Liver (tissue), 3 donors: ENCODE results near the gene B4GALT3.

Experiments
- EGR1 ChIP-seq, 2 donors: IDR thresholded peaks; 2 replicates each; pipeline ENCODE4 v1.6.1; 2016 to 2018; ENCODE audit warnings: antibody characterized with exemption in 2 of 2, low read depth in 2 of 2
- FOXA1 ChIP-seq: IDR thresholded peaks from 2 replicates; pipeline ENCODE4 v1.6.1; 2016; ENCODE audit warnings: antibody characterized with exemption
- RAD21 ChIP-seq, 2 donors: IDR thresholded peaks; 2 replicates each; pipeline ENCODE4 v1.6.1; 2016; ENCODE audit warnings: antibody characterized with exemption in 2 of 2, mild to moderate bottlenecking in 2 of 2
- SP1 ChIP-seq: IDR thresholded peaks from 2 replicates; pipeline ENCODE4 v1.6.1; 2018; ENCODE audit warnings: antibody characterized with exemption, mild to moderate bottlenecking
- TAF1 ChIP-seq: conservative IDR thresholded peaks from 2 replicates; pipeline ENCODE4 v1.6.1; 2016; ENCODE audit warnings: antibody characterized with exemption, mild to moderate bottlenecking
- YY1 ChIP-seq: IDR thresholded peaks from 2 replicates; pipeline ENCODE4 v1.6.1; 2016; ENCODE audit warnings: antibody characterized with exemption, mild to moderate bottlenecking
- TF ChIP-seq, protein P1 (sequence below): fragments of 150-350 bp; IDR thresholded peaks from 2 replicates; pipeline ENCODE4 v1.5.1; 2017; ENCODE audit warnings: improper control_type of control experiment, low read depth, low read length; ENCODE audit not compliant: missing input control
- TF ChIP-seq, protein P2 (sequence below): IDR thresholded peaks from 2 replicates; pipeline ENCODE4 v1.6.1; 2016; ENCODE audit warnings: antibody characterized with exemption
- TF ChIP-seq, protein P3 (sequence below): IDR thresholded peaks from 2 replicates; pipeline ENCODE4 v1.6.1; 2016; ENCODE audit warnings: antibody characterized with exemption
- TF ChIP-seq, protein P4 (sequence below): IDR thresholded peaks from 2 replicates; pipeline ENCODE4 v1.6.1; 2016; ENCODE audit warnings: antibody characterized with exemption, mild to moderate bottlenecking
- donor health status: healthy.
- donor health status: healthy.

DNA sequence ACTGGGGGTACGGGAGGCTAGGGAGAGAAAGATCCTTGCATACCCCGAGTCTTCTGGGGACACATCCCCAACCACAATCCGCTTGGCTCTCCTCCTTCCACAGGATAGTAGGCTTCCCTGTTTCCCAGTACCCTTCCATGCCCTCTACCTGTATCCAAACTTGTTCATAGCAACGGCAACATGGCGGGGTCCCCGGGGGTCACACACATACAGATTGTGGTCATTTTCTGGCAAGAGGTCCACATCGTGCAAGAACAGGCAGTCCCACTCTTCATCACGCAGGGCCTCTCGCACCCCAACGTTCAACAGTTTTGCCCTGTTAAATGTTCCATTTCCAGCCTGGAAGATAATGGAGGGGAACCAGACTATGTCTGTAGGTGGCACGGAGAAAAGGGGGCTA, 3.6 kb downstream of the B4GALT3 start:
- TF ChIP-seq, protein P1, sequence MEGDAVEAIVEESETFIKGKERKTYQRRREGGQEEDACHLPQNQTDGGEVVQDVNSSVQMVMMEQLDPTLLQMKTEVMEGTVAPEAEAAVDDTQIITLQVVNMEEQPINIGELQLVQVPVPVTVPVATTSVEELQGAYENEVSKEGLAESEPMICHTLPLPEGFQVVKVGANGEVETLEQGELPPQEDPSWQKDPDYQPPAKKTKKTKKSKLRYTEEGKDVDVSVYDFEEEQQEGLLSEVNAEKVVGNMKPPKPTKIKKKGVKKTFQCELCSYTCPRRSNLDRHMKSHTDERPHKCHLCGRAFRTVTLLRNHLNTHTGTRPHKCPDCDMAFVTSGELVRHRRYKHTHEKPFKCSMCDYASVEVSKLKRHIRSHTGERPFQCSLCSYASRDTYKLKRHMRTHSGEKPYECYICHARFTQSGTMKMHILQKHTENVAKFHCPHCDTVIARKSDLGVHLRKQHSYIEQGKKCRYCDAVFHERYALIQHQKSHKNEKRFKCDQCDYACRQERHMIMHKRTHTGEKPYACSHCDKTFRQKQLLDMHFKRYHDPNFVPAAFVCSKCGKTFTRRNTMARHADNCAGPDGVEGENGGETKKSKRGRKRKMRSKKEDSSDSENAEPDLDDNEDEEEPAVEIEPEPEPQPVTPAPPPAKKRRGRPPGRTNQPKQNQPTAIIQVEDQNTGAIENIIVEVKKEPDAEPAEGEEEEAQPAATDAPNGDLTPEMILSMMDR: no peak
- TF ChIP-seq TAF1 (no peak), FOXA1 (no peak), SP1 (no peak), YY1 (no peak), EGR1 (IDR thresholded peaks at IDR 0.05; ENCODE audit: low read depth in 2 of 2) (no peak), RAD21 (IDR thresholded peaks at IDR 0.05) (no peak)
- TF ChIP-seq, protein P2, sequence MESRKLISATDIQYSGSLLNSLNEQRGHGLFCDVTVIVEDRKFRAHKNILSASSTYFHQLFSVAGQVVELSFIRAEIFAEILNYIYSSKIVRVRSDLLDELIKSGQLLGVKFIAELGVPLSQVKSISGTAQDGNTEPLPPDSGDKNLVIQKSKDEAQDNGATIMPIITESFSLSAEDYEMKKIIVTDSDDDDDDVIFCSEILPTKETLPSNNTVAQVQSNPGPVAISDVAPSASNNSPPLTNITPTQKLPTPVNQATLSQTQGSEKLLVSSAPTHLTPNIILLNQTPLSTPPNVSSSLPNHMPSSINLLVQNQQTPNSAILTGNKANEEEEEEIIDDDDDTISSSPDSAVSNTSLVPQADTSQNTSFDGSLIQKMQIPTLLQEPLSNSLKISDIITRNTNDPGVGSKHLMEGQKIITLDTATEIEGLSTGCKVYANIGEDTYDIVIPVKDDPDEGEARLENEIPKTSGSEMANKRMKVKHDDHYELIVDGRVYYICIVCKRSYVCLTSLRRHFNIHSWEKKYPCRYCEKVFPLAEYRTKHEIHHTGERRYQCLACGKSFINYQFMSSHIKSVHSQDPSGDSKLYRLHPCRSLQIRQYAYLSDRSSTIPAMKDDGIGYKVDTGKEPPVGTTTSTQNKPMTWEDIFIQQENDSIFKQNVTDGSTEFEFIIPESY: no peak
- TF ChIP-seq, protein P3, sequence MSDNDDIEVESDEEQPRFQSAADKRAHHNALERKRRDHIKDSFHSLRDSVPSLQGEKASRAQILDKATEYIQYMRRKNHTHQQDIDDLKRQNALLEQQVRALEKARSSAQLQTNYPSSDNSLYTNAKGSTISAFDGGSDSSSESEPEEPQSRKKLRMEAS: no peak
- TF ChIP-seq, protein P4, sequence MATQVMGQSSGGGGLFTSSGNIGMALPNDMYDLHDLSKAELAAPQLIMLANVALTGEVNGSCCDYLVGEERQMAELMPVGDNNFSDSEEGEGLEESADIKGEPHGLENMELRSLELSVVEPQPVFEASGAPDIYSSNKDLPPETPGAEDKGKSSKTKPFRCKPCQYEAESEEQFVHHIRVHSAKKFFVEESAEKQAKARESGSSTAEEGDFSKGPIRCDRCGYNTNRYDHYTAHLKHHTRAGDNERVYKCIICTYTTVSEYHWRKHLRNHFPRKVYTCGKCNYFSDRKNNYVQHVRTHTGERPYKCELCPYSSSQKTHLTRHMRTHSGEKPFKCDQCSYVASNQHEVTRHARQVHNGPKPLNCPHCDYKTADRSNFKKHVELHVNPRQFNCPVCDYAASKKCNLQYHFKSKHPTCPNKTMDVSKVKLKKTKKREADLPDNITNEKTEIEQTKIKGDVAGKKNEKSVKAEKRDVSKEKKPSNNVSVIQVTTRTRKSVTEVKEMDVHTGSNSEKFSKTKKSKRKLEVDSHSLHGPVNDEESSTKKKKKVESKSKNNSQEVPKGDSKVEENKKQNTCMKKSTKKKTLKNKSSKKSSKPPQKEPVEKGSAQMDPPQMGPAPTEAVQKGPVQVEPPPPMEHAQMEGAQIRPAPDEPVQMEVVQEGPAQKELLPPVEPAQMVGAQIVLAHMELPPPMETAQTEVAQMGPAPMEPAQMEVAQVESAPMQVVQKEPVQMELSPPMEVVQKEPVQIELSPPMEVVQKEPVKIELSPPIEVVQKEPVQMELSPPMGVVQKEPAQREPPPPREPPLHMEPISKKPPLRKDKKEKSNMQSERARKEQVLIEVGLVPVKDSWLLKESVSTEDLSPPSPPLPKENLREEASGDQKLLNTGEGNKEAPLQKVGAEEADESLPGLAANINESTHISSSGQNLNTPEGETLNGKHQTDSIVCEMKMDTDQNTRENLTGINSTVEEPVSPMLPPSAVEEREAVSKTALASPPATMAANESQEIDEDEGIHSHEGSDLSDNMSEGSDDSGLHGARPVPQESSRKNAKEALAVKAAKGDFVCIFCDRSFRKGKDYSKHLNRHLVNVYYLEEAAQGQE: no peak
